HepG2 (cell line): ENCODE measurements around the gene BICRA. TPM values are rescaled to one million over a fixed set of nuclear protein-coding genes. Genes with fewer than 3 reads are reported as not detected.

Source experiments
- ATRX ChIP-seq: sonication (generic); formaldehyde crosslinking; IDR thresholded peaks from 2 replicates; pipeline ENCODE4 v1.4.0; 2020; ENCODE audit warnings: missing genetic modification reagents, borderline replicate concordance
- CAMTA2 ChIP-seq: sonication (generic); formaldehyde crosslinking; IDR thresholded peaks from 2 replicates; pipeline ENCODE4 v1.4.0; 2020; ENCODE audit warnings: mild to moderate bottlenecking, missing genetic modification reagents, borderline replicate concordance
- CREB1 ChIP-seq, 2 experiments: fragments of 450-650 bp in 1 of 2; IDR thresholded peaks; 2 replicates each; pipeline ENCODE4 v1.6.1; 2016 to 2017; ENCODE audit warnings: control low read depth in 1 of 2, mild to moderate bottlenecking in 1 of 2, missing compliant biosample characterization in 1 of 2, missing genetic modification characterization in 1 of 2
- FOXA3 ChIP-seq: IDR thresholded peaks from 2 replicates; pipeline ENCODE4 v1.6.1; 2016; ENCODE audit warnings: missing genetic modification reagents, missing compliant biosample characterization
- HHEX ChIP-seq: IDR thresholded peaks from 2 replicates; pipeline ENCODE4 v1.6.1; 2016; ENCODE audit warnings: control low read depth
- NFIB ChIP-seq: sonication (generic); formaldehyde crosslinking; IDR thresholded peaks from 2 replicates; pipeline ENCODE4 v1.9.0; 2021; ENCODE audit warnings: missing genetic modification reagents, mild to moderate bottlenecking, borderline replicate concordance
- NFYB ChIP-seq: sonication (generic); formaldehyde crosslinking; IDR thresholded peaks from 2 replicates; pipeline ENCODE4 v1.4.0; 2020; ENCODE audit warnings: missing genetic modification reagents
- TBP ChIP-seq: sonication (generic); formaldehyde crosslinking; IDR thresholded peaks from 2 replicates; pipeline ENCODE4 v1.5.0; 2020; ENCODE audit warnings: missing genetic modification reagents
- TP53 ChIP-seq: sonication (generic); formaldehyde crosslinking; conservative IDR thresholded peaks from 2 replicates; pipeline ENCODE4 v1.4.0; 2020; ENCODE audit warnings: missing genetic modification reagents
- ZNF101 ChIP-seq: sonication (generic); formaldehyde crosslinking; IDR thresholded peaks from 2 replicates; pipeline ENCODE4 v1.4.0; 2020; ENCODE audit warnings: mild to moderate bottlenecking, low read depth, missing genetic modification reagents, borderline replicate concordance
- ZNF282 ChIP-seq: fragments of 450-650 bp; IDR thresholded peaks from 2 replicates; pipeline ENCODE4 v1.6.1; 2018; ENCODE audit not compliant: partially characterized antibody
- ZNF331 ChIP-seq: sonication (generic); formaldehyde crosslinking; IDR thresholded peaks from 2 replicates; pipeline ENCODE4 v1.4.0; 2020; ENCODE audit warnings: missing genetic modification reagents
- ZNF703 ChIP-seq: sonication (generic); formaldehyde crosslinking; IDR thresholded peaks from 2 replicates; pipeline ENCODE4 v1.5.1; 2020; ENCODE audit warnings: missing genetic modification reagents, mild to moderate bottlenecking, moderate library complexity, borderline replicate concordance
- ZNF75D ChIP-seq: sonication (generic); formaldehyde crosslinking; IDR thresholded peaks from 2 replicates; pipeline ENCODE4 v1.8.1; 2023; ENCODE audit warnings: missing genetic modification reagents, mild to moderate bottlenecking, borderline replicate concordance
- ZNF883 ChIP-seq: sonication (generic); formaldehyde crosslinking; IDR thresholded peaks from 2 replicates; pipeline ENCODE4 v1.5.1; 2020; ENCODE audit warnings: mild to moderate bottlenecking, missing genetic modification reagents; ENCODE audit errors: not compliant biosample characterization
- polyA plus RNA-seq, 8 experiments: library from polyadenylated mRNA; depleted of rRNA in 3 of 8; stranded (reverse) in 7 of 8; unstranded in 1 of 8; fragments of >200 nt; fragmentation: Illumina TruSeq in 4 of 8; extraction: Trizol in 4 of 8; gene quantifications; 2 replicates each; pipeline versions ENCODE4 v1.2.1 to v1.2.3, GENCODE V29; 2011 to 2016; ENCODE audit warnings: low read depth in 4 of 8, missing spikeins in 1 of 8, mixed read lengths in 1 of 8; ENCODE audit not compliant: insufficient read depth in 1 of 8
- total RNA-seq, 5 experiments: library from RNA; depleted of rRNA; stranded (reverse); fragments of >200 nt; fragmentation: Illumina TruSeq; extraction: Trizol; gene quantifications; 2 replicates each; pipeline ENCODE4 v1.2.3, GENCODE V29; 2016; ENCODE audit warnings: low read depth in 1 of 5
- TF ChIP-seq, protein P1 (sequence below): sonication (generic); formaldehyde crosslinking; IDR thresholded peaks from 2 replicates; pipeline ENCODE4 v1.8.1; 2023; ENCODE audit warnings: mild to moderate bottlenecking, inconsistent platforms, moderate library complexity, missing genetic modification reagents, borderline replicate concordance
- TF ChIP-seq, protein P2 (sequence below): sonication (generic); formaldehyde crosslinking; conservative IDR thresholded peaks from 2 replicates; pipeline ENCODE4 v1.4.0; 2020; ENCODE audit warnings: missing genetic modification reagents
- TF ChIP-seq, protein P3 (sequence below): sonication (generic); formaldehyde crosslinking; IDR thresholded peaks from 2 replicates; pipeline ENCODE4 v1.8.1; 2023; ENCODE audit warnings: missing genetic modification reagents, inconsistent platforms, borderline replicate concordance
- TF ChIP-seq, protein P4 (sequence below): sonication (generic); formaldehyde crosslinking; IDR thresholded peaks from 2 replicates; pipeline ENCODE4 v1.5.0; 2020; ENCODE audit warnings: mild to moderate bottlenecking, missing genetic modification reagents
- TF ChIP-seq, protein P5 (sequence below): sonication (generic); formaldehyde crosslinking; IDR thresholded peaks from 2 replicates; pipeline ENCODE4 v1.4.0; 2020; ENCODE audit warnings: mild to moderate bottlenecking, low read depth, missing genetic modification reagents

The BICRA gene
- total and polyA plus RNA-seq, 2 of the 13 experiments (the other 11 are each of a cell fraction or from before 2014, with no cell fraction given): 0.55 to 0.71 TPM

DNA sequence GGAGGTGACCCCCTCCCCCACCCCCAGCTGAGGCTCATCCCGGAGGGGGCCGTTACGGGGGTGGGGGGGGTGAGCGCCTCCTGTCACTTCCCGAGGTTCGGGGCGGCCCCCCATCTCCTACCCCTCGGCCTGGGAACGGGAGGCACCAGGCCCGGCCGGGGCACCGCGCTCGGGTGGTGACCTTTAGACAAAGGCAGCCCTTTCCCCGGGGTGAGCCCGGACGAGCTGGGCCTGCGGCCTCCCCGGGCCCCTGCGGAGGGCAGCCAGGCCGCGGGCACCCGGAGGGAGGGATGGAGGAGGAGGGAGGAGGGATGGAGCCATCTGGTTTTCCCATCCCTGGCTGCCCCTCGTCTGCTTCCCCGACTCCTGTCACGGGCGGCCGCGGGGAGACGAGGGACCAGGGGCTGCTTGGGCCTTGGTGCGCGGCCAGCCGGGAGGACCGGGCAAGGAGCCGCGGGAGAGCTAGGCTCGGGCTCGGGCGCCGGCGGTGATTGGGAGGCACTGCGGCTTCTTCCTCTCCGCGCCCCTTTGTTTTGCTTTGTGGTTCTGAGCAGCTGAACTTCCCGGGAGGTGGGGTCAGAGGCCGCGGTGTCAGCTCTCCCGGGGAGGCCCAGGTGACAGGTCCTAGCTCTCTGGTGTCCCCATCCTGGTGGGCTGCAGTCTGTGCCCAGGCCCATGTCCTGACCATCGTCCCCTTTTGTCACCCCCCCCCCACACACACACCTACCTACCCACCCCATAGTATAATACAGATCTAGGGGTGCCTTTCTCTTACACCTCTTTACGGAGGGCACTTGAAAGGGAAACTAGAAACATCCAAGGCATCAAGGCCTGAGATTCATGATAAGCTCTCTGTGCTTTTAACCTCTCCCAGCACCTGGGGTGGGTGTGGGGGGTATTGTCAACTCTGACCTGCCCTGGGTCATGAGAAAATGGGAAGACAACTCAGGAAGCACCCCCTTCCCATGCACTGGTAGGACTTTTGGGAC lies 1.3 kb downstream of the BICRA start (continued):
- TF ChIP-seq, protein P1, sequence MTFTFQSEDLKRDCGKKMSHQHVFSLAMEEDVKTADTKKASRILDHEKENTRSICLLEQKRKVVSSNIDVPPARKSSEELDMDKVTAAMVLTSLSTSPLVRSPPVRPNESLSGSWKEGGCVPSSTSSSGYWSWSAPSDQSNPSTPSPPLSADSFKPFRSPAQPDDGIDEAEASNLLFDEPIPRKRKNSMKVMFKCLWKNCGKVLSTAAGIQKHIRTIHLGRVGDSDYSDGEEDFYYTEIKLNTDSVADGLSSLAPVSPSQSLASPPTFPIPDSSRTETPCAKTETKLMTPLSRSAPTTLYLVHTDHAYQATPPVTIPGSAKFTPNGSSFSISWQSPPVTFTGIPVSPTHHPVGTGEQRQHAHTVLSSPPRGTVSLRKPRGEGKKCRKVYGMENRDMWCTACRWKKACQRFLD: 0 out of 2 replicates have a peak, but pooled peaks have one; percentile 59
- TF ChIP-seq ZNF75D (CRISPR knock-in tag): no peak
- peak; percentile 23; the same call in 1 of the 2 replicates for TF ChIP-seq FOXA3 (CRISPR knock-in tag)
- no peak for TF ChIP-seq HHEX
- TF ChIP-seq, protein P2, sequence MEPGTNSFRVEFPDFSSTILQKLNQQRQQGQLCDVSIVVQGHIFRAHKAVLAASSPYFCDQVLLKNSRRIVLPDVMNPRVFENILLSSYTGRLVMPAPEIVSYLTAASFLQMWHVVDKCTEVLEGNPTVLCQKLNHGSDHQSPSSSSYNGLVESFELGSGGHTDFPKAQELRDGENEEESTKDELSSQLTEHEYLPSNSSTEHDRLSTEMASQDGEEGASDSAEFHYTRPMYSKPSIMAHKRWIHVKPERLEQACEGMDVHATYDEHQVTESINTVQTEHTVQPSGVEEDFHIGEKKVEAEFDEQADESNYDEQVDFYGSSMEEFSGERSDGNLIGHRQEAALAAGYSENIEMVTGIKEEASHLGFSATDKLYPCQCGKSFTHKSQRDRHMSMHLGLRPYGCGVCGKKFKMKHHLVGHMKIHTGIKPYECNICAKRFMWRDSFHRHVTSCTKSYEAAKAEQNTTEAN (CRISPR knock-in tag): no peak
- TF ChIP-seq, protein P3, sequence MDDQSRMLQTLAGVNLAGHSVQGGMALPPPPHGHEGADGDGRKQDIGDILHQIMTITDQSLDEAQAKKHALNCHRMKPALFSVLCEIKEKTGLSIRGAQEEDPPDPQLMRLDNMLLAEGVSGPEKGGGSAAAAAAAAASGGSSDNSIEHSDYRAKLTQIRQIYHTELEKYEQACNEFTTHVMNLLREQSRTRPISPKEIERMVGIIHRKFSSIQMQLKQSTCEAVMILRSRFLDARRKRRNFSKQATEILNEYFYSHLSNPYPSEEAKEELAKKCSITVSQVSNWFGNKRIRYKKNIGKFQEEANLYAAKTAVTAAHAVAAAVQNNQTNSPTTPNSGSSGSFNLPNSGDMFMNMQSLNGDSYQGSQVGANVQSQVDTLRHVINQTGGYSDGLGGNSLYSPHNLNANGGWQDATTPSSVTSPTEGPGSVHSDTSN: no peak
- no peak for TF ChIP-seq TBP (CRISPR knock-in tag)
- no peak for TF ChIP-seq ZNF703 (CRISPR knock-in tag)
- TF ChIP-seq, protein P4, sequence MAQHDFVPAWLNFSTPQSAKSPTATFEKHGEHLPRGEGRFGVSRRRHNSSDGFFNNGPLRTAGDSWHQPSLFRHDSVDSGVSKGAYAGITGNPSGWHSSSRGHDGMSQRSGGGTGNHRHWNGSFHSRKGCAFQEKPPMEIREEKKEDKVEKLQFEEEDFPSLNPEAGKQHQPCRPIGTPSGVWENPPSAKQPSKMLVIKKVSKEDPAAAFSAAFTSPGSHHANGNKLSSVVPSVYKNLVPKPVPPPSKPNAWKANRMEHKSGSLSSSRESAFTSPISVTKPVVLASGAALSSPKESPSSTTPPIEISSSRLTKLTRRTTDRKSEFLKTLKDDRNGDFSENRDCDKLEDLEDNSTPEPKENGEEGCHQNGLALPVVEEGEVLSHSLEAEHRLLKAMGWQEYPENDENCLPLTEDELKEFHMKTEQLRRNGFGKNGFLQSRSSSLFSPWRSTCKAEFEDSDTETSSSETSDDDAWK (CRISPR knock-in tag): no peak
- no peak for TF ChIP-seq ZNF282
- 0 out of 2 replicates have a peak, but pooled peaks have one; percentile 9 for TF ChIP-seq ZNF331
- TF ChIP-seq, protein P5, sequence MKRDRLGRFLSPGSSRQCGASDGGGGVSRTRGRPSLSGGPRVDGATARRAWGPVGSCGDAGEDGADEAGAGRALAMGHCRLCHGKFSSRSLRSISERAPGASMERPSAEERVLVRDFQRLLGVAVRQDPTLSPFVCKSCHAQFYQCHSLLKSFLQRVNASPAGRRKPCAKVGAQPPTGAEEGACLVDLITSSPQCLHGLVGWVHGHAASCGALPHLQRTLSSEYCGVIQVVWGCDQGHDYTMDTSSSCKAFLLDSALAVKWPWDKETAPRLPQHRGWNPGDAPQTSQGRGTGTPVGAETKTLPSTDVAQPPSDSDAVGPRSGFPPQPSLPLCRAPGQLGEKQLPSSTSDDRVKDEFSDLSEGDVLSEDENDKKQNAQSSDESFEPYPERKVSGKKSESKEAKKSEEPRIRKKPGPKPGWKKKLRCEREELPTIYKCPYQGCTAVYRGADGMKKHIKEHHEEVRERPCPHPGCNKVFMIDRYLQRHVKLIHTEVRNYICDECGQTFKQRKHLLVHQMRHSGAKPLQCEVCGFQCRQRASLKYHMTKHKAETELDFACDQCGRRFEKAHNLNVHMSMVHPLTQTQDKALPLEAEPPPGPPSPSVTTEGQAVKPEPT (CRISPR knock-in tag): no peak
- TF ChIP-seq CAMTA2 (CRISPR knock-in tag): no peak
- TF ChIP-seq NFIB (CRISPR knock-in tag): no peak
- TF ChIP-seq TP53 (CRISPR knock-in tag): 0 out of 2 replicates have a peak, but pooled peaks have one; percentile 50
- TF ChIP-seq ZNF101: no peak
- no peak for TF ChIP-seq NFYB (CRISPR knock-in tag)
- TF ChIP-seq CREB1 (IDR thresholded peaks at IDR 0.05): no peak
- no peak for TF ChIP-seq CREB1 (CRISPR knock-in tag; IDR thresholded peaks at IDR 0.05)
- no peak for TF ChIP-seq ATRX
- TF ChIP-seq ZNF883: peak; percentile 67
